GM12892 (cell line): ENCODE measurements around the gene PSD.
A peak's percentile ranks its signal among the peaks of the same experiment; 100 is the strongest.

Experiments
- DNase-seq: peaks from one replicate; pipeline ENCODE4 v3.0.0; 2011; ENCODE audit not compliant: insufficient read length
- FAIRE-seq: peaks from 2 replicates; lab custom pipeline; 2011; peaks lifted over from hg19 to GRCh38; lab: Jason Lieb, UNC
- POLR2A ChIP-seq: IDR thresholded peaks from 2 replicates; pipeline ENCODE4 v1.6.1; 2011; ENCODE audit warnings: low read depth, low read length, control low read depth
- POLR2AphosphoS5 ChIP-seq: IDR thresholded peaks from 2 replicates; pipeline ENCODE4 v1.6.1; 2011; ENCODE audit warnings: low read depth, low read length, control low read depth
- TAF1 ChIP-seq: IDR thresholded peaks from 2 replicates; pipeline ENCODE4 v1.6.1; 2011; ENCODE audit warnings: low read depth, mild to moderate bottlenecking, control low read depth, low read length, borderline replicate concordance

The PSD gene

DNA sequence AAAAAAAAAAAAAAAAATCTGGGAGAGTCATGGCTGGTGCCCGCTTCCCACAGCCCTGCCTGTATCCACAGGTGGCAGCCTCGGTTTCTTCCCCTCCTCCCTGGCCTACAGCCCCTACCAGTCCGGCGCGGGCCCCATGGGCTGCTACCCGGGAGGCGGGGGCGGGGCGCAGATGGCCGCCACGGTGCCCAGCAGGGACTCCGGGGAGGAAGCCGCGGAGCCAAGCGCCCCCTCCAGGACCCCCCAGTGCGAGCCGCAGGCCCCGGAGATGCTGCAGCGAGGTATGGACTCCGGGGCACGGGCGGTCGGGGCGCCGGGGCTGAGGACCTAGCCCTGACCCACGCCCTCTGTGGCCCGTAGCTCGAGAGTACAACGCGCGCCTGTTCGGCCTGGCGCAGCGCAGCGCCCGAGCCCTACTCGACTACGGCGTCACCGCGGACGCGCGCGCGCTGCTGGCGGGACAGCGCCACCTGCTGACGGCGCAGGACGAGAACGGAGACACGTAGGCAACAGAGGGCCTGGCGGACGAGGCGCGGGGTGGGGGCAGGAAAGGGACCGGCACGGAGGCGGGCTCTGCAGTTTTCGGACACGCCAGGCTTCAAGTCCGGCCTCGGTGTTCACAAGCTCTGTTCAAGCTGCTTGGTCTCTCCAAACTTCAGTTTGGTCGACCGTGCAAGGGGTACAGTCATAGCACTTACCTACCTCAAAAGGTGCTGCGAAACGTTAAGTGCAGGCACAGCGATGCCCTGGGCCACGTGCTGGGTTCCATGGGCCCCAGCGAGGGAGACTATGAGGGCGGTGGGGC lies 19.2 kb downstream of the PSD start:
- DNase-seq (peak; percentile 92), FAIRE-seq (peak; percentile 100)
- TF ChIP-seq TAF1 (0 out of 2 replicates have a peak, but pooled peaks have one; percentile 15), POLR2A (peak; percentile 78), POLR2AphosphoS5 (peak; percentile 75)

DNA sequence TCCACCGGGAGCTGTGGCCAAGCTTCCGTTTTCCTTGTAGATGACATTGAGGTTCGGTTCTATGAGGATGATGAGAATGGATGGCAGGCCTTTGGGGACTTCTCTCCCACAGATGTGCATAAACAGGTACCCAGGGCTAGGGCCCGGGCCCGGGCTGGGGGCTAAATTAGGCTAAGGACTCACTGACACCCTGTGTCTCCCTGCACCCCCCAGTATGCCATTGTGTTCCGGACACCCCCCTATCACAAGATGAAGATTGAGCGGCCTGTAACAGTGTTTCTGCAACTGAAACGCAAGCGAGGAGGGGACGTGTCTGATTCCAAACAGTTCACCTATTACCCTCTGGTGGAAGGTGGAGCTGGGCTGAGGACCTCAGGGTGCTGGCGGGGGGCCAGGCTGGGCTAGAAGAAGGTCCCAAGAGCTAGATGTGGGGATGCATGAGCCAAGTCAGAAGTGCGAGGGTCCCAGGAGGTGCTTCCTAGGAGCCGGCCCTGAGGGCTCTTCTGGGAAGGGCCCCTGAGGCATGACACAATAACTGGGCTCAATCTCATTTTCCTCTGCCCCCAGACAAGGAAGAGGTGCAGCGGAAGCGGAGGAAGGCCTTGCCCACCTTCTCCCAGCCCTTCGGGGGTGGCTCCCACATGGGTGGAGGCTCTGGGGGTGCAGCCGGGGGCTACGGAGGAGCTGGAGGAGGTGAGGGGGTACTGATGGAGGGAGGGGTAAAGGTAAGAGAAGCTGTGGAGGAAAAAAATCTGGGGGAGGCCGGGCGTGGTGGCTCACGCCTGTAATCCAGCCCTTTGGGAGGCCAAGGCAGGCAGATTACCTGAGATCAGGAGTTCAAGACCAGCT lies 20.2 kb downstream of the PSD start:
- DNase-seq (no peak), FAIRE-seq (no peak)
- TF ChIP-seq POLR2A (no peak; the same call in 1 of the 2 replicates), POLR2AphosphoS5 (no peak), TAF1 (no peak)

DNA sequence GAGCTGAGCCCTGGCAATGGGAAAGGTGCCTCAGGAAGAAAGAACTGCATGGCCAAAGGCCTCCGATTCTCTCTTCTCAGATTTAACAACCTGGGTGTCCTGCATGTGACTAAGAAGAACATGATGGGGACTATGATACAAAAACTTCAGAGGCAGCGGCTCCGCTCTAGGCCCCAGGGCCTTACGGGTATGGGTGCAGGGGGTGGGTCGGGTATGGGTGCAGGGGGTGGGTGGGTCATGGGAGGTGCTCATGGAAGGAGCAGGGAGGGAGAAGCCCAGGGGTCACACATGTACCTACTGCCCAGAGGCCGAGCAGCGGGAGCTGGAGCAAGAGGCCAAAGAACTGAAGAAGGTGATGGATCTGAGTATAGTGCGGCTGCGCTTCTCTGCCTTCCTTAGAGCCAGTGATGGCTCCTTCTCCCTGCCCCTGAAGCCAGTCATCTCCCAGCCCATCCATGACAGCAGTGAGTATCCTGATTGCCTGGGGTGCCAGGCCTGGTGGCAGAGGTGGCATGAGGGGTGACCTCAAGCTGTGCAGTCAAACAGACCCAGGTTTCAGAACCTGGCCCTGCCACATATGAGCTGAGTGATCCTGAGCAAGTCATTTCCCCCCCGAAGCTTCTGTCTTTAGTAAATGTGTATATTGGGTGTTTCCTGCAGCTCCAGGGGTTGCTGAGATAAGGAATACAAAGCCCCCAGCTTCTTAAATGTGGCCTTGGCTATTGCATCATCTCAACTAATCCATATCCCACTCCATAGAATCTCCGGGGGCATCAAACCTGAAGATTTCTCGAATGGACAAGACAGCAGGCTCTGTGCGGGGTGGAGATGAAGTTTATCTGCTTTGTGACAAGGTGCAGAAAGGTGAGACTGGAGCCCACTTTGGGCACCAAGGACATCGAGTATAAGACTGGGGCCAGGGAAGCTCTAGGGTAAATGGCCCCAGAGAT lies 21.1 kb downstream of the PSD start:
- no peak for FAIRE-seq
- TF ChIP-seq POLR2A (peak; percentile 18; the same call in 1 of the 2 replicates), TAF1 (no peak), POLR2AphosphoS5 (no peak)
- DNase-seq, result no peak

DNA sequence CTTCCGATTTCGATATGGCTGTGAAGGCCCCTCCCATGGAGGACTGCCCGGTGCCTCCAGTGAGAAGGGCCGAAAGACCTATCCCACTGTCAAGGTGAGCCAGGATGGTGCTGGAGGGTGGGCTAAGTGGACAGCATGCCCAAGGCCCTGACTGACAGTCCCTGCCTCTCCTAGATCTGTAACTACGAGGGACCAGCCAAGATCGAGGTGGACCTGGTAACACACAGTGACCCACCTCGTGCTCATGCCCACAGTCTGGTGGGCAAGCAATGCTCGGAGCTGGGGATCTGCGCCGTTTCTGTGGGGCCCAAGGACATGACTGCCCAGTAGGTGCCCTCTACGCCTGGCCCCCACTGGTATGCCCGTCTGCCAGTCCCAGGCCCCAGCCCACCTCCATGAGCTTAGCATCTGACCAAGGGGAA lies 21.8 kb downstream of the PSD start:
- no peak for TF ChIP-seq POLR2A
- no peak for TF ChIP-seq TAF1
- no peak for TF ChIP-seq POLR2AphosphoS5
- no peak for FAIRE-seq
- no peak for DNase-seq

DNA sequence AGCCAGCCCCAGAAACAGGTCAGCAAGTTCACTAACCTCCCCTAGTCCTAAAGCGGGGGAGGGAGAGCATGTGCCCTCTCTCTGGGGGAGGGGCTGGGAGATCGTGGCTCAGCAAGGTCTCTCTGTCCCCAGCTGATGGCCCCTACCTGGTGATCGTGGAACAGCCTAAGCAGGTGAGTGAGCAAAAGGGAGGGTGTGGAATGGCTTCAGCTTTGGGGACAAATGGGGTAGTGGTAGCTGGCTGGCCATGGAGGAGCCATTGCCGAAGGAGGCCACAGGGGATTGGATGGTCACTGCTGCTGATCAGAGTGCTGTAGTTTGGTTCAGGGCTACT lies 22.3 kb downstream of the PSD start:
- DNase-seq (no peak), FAIRE-seq (peak; percentile 40)

DNA sequence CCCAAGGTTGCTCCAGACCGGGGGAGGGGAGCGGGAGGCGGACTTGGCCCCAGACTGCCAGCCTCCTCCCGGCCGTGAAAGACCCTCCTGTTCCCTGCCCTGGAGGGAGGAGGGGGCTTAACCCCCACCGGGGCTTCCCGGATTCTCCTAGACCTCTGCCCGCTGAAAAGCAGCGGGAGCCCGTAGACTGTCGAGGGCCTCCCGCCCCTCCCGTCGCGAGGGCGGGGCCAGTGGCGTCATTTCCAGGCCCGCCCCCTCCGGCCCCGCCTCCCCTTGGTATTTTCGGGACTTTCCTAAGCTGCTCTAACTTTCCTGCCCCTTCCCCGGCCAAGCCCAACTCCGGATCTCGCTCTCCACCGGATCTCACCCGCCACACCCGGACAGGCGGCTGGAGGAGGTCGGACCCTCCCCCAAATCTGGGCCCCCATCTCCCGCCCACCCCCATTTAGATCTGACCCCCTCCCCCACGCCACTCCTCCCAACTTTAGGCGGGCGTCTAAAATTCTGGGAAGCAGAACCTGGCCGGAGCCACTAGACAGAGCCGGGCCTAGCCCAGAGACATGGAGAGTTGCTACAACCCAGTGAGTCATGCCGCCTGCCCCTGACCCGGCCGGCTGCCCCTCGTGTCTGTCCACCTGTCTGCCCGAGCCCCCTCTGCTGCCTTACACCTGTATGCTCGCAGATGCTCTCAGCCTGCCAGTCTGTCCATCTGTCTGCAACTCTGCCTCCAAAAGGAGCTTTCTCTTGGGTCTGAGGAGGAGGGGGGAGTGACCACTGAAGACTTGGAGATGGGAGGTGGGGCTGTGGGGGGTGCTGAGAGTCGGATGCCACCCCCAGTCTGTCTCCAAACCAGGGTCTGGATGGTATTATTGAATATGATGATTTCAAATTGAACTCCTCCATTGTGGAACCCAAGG lies 22.9 kb downstream of the PSD start, which contains the start of gene NFKB2:
NFKB2 (plus strand) TSS at position 306 of the 917 bp plus-strand sequence; CDS start at position 561, 255 bp downstream.
- TF ChIP-seq POLR2AphosphoS5, result no peak
- peak; percentile 26; the same call in 1 of the 2 replicates for TF ChIP-seq TAF1
- no peak for TF ChIP-seq POLR2A
- peak; percentile 87 for DNase-seq
- peak; percentile 89 for FAIRE-seq

More for the DNA sequence above, 22.3 kb downstream of the PSD start:
- TF ChIP-seq POLR2AphosphoS5 (no peak; the same call in 1 of the 2 replicates), POLR2A (no peak), TAF1 (no peak)

- DNase-seq, result no peak
- TF ChIP-seq POLR2A, result peak; percentile 3; the same call in 1 of the 2 replicates
- peak; percentile 75 for TF ChIP-seq POLR2AphosphoS5
- peak; percentile 37; the same call in 1 of the 2 replicates for TF ChIP-seq TAF1
- peak; percentile 9 for FAIRE-seq
Observed at GRCh38 chr10:102394801-102395399, 23.7 kb downstream of the PSD start.

DNA sequence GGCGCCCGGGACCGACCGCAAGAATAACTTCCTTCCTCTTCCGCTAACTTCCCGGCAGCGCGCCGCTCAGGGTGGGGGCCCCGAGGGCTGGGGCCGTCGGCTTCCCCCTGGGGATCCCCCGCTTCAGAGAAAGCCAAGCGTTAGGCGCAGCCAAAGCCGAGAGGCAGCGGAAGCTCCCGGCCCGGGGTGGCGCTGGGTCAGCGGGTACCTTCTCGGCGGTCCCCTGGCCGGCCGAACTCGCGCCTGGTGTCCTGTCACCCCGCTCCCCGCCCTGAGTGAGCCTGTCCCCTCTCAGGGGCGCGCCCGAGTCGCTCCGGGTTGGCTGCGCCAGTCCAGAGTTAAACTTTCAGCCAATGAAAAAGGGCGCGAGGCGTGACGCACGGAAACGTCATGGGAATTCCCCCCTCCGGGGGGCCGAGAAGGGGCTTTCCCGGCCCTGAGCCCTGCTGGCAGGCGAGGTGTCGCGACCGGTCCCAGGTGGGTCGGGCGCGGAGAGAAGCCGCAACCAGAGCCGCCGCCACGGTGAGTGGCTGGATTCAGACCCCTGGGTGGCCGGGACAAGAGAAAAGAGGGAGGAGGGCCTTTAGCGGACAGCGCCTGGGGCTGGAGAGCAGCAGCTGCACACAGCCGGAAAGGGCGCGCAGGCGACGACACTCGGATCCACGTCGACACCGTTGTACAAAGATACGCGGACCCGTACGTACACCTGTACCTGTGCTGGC lies 24.3 kb downstream of the PSD start:
- FAIRE-seq, result peak; percentile 89
- peak; percentile 98 for DNase-seq
- TF ChIP-seq TAF1 (peak; percentile 62; the same call in 1 of the 2 replicates), POLR2A (peak; percentile 75), POLR2AphosphoS5 (no peak)
